Smooth muscle cell (in vitro differentiated cells): ENCODE results near the gene RPL32. TPM values are rescaled to one million over a fixed set of nuclear protein-coding genes. Genes with fewer than 3 reads are reported as not detected.
"Not testable (repeated sequence)": the region's sequence is repeated elsewhere in the genome, so short reads cannot be mapped to it uniquely, and the experiment has no call there.

ENCODE experiments used
- DNase-seq: peaks from one replicate; lab custom pipeline; 2025; ENCODE audit not compliant: unreplicated experiment; lab: John Stamatoyannopoulos, UW
- H2AFZ ChIP-seq: fragments of 200-600 bp; sonication (generic); 2 replicates; pipeline ENCODE4 v1.6.0; 2016; ENCODE audit warnings: antibody characterized with exemption, low read depth, mild to moderate bottlenecking
- H3F3A ChIP-seq: fragments of 200-600 bp; sonication (generic); 2 replicates; pipeline ENCODE4 v1.6.0; 2017; ENCODE audit warnings: antibody characterized with exemption, low read depth
- H3K27ac ChIP-seq: fragments of 200-600 bp; sonication (generic); 2 replicates; pipeline ENCODE4 v1.5.1; 2016; ENCODE audit warnings: low read depth, mild to moderate bottlenecking
- H3K27me3 ChIP-seq: fragments of 200-600 bp; sonication (generic); 2 replicates; pipeline ENCODE4 v1.6.1; 2016; ENCODE audit warnings: low read depth, mild to moderate bottlenecking
- H3K36me3 ChIP-seq: fragments of 200-600 bp; sonication (generic); 2 replicates; pipeline ENCODE4 v1.5.1; 2016; ENCODE audit warnings: low read depth
- H3K4me1 ChIP-seq: fragments of 200-600 bp; sonication (generic); 2 replicates; pipeline ENCODE4 v1.5.1; 2016; ENCODE audit warnings: low read depth
- H3K4me2 ChIP-seq: fragments of 200-600 bp; sonication (generic); 2 replicates; pipeline ENCODE4 v1.6.0; 2016; ENCODE audit warnings: mild to moderate bottlenecking
- H3K4me3 ChIP-seq: fragments of 200-600 bp; sonication (generic); 2 replicates; pipeline ENCODE4 v1.5.1; 2016; ENCODE audit warnings: mild to moderate bottlenecking
- H3K79me2 ChIP-seq: fragments of 200-600 bp; sonication (generic); 2 replicates; pipeline ENCODE4 v1.6.0; 2016; ENCODE audit warnings: low read depth, mild to moderate bottlenecking
- H3K9ac ChIP-seq: fragments of 200-600 bp; sonication (generic); 2 replicates; pipeline ENCODE4 v1.6.0; 2016; ENCODE audit warnings: low read depth
- H3K9me3 ChIP-seq: fragments of 200-600 bp; sonication (generic); replicated peaks from 2 replicates; pipeline ENCODE4 v1.5.1; 2016; ENCODE audit warnings: low read depth
- H4K20me1 ChIP-seq: fragments of 200-600 bp; sonication (generic); 2 replicates; pipeline ENCODE4 v1.6.0; 2016; ENCODE audit warnings: low read depth
- WGBS: methylation state at CpG from one replicate; pipeline ENCODE4 v1.1.7; 2016; ENCODE audit warnings: low lambda C conversion rate; 5-methylcytosine and 5-hydroxymethylcytosine counted together
- polyA plus RNA-seq: library from polyadenylated mRNA; unstranded; fragments of >200 nt; fragmentation: Nextera tagmentation; extraction: Ambion mirVana; gene quantifications from 2 replicates; pipeline ENCODE4 v1.2.1, GENCODE V29; 2016
- total RNA-seq: library from RNA; depleted of rRNA; stranded (reverse); fragments of >200 nt; gene quantifications from 2 replicates; pipeline ENCODE4 v1.2.3, GENCODE V29; 2014
- TF ChIP-seq, protein P1 (sequence below): fragments of 200-600 bp; sonication (generic); IDR thresholded peaks from 2 replicates; pipeline ENCODE4 v1.5.1; 2017; ENCODE audit warnings: borderline replicate concordance, mild to moderate bottlenecking, antibody characterized with exemption; ENCODE audit not compliant: insufficient read depth, poor library complexity, severe bottlenecking

RPL32 gene
- total and polyA plus RNA-seq, 2 experiments from 2014 or later: 744 to 1,486 TPM

DNA sequence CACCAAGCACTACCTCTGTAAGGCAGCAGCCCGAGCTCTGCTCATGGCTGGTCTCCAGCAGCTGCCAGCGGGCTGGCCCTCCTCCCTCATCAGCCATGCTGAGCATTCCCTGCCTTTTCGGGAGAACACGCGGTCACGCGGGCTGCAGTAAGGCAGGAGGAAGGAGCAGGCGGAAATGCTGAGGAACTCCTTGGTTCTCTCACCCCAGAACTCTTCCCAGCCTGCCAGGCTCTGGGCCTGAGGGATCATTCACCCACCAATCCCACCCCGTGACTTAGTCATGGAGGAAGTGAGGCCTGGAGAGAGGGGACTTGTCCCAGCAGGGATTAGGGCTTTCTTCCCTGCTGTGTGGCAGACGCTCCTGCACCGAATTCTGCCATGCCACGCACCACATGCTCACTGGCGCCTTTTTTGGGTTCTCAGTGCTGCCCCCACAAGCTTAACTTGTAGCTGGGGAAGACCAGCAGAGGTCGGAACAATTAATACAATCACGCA, 42.9 kb upstream of the RPL32 start:
- Histone ChIP-seq H3K9ac (no peak overlapping the region), H3K79me2 (no peaks in the 10 kb centered on the region), H3K4me1 (no peaks in the 10 kb centered on the region), H3F3A (no peaks in the 10 kb centered on the region), H3K27me3 (peaks cover 30% of the 10 kb centered on the region), H3K9me3 (no peaks in the 10 kb centered on the region), H3K27ac (no peak overlapping the region), H2AFZ (no peak overlapping the region), H3K4me2 (no peak overlapping the region), H3K4me3 (no peak overlapping the region), H4K20me1 (no peaks in the 10 kb centered on the region), H3K36me3 (no peaks in the 10 kb centered on the region)
- TF ChIP-seq, protein P1, sequence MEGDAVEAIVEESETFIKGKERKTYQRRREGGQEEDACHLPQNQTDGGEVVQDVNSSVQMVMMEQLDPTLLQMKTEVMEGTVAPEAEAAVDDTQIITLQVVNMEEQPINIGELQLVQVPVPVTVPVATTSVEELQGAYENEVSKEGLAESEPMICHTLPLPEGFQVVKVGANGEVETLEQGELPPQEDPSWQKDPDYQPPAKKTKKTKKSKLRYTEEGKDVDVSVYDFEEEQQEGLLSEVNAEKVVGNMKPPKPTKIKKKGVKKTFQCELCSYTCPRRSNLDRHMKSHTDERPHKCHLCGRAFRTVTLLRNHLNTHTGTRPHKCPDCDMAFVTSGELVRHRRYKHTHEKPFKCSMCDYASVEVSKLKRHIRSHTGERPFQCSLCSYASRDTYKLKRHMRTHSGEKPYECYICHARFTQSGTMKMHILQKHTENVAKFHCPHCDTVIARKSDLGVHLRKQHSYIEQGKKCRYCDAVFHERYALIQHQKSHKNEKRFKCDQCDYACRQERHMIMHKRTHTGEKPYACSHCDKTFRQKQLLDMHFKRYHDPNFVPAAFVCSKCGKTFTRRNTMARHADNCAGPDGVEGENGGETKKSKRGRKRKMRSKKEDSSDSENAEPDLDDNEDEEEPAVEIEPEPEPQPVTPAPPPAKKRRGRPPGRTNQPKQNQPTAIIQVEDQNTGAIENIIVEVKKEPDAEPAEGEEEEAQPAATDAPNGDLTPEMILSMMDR: no peak
- no peak for DNase-seq
- 73% methylated on average over 15 of the region's 15 CpGs for WGBS

DNA sequence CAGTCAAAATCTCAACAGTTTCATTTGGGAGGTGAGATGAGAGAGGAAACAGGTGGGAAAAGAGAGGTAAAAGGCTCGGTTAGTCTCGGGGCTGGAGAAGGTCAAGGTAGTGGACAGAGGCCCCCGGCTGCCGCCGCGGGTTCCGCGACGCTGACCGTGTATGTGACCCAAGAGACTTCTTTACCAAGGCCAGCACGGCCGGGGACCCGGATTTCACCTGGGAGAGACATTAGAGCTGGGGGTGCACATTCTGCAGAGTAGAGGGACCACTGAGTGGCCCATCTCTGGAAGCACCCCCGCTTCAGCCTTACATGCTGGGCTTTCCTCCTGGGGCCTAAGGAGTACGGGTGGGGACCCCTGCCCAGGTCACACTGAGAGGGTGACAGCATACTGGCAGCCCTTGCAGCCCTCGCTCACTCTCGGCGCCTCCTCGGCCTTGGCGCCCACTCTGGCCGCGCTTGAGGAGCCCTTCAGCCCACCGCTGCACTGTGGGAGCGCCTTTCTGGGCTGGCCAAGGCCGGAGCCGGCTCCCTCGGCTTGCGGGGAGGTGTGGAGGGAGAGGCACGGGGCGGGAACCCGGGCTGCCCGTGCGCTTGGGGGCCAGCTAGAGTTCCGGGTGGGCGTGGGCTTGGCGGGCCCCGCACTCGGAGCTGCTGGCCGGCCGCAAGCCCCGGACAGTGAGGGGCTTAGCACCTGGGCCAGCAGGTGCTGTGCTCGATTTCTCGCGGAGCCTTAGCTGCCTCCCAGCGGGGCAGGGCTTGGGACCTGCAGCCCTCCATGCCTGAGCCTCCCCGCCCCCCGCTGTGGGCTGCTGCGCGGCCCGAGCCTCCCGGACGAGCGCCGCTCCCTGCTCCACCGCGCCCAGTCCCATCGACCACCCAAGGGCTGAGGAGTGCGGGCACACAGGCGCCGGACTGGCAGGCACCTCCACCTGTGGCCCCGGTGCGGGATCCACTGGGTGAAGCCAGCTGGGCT, 41.3 kb upstream of the RPL32 start:
- Histone ChIP-seq H2AFZ (no peak overlapping the region), H3K9me3 (no peaks in the 10 kb centered on the region), H3K9ac (no peak overlapping the region), H3K4me3 (no peak overlapping the region), H4K20me1 (no peaks in the 10 kb centered on the region), H3K27ac (no peak overlapping the region), H3K4me2 (no peak overlapping the region), H3K79me2 (no peaks in the 10 kb centered on the region), H3K27me3 (peaks cover 15% of the 10 kb centered on the region), H3F3A (no peaks in the 10 kb centered on the region), H3K4me1 (no peaks in the 10 kb centered on the region), H3K36me3 (no peaks in the 10 kb centered on the region)
- WGBS: 97% methylated on average over 48 of the region's 62 CpGs
- DNase-seq: no peak
- TF ChIP-seq, protein P1: no peak

DNA sequence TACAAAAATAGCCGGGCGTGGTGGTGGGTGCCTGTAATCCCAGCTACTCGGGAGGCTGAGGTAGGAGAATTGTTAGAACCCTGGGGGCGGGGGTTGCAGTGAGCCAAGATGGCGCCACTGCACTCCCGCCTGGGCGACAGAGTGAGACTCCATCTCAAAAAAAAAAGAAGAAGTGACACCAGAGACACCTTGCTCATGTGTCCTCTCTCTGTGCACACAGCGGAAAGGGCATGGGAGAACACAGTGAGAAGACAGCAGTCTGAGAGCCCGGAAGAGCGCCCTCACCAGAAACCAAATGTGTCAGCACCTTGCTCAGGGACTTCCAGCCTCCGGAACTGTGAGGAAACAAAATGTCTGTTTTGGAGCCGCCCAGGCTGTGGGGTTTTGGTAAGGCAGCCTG, 40.5 kb upstream of the RPL32 start:
- not testable (repeated sequence) for H3K27me3 ChIP-seq, H3K9ac ChIP-seq
- WGBS: 93% methylated on average over 12 of the region's 12 CpGs

DNA sequence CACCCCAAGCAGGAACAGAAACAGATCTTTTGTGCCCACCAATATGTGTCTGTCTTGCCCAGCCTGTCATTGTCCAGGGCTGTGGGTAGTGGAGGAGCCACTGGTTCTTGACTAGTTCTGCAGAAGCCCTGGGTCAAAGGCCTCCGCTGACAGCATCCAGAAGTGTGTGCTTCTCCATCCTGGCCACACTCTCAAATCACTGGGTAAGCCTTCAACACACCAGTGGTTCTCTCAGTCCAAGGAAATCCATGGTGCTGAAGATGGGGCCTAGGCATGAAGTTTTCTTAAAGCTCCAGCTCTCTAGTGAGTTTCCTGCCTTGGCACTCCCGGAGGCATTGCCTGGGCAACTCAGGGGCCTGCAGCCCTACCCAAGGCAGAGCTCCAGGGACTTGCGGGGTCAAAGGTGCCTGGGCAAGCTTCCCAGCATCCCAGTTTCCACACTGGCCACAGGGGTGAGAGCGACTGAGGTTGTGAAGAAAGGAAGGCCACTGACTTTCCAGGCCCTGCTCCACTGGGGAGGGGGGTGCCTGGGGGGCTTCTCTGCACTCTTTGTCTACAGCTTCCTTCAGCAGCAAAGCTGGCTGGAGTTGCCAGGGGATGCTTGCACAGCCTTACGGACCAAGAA, 37.9 kb upstream of the RPL32 start:
- H3K4me1 ChIP-seq: peaks cover 4% of the 10 kb centered on the region
- H3F3A ChIP-seq: no peaks in the 10 kb centered on the region
- H3K4me2 ChIP-seq: no peak overlapping the region
- H3K4me3 ChIP-seq: no peak overlapping the region
- no peak overlapping the region for H3K27ac ChIP-seq
- DNase-seq: no peak
- H4K20me1 ChIP-seq: no peaks in the 10 kb centered on the region
- no peak overlapping the region for H3K9ac ChIP-seq
- 89% methylated on average over 5 of the region's 5 CpGs for WGBS
- no peaks in the 10 kb centered on the region for H3K9me3 ChIP-seq
- no peaks in the 10 kb centered on the region for H3K27me3 ChIP-seq
- no peaks in the 10 kb centered on the region for H3K79me2 ChIP-seq
- TF ChIP-seq, protein P1: no peak
- H3K36me3 ChIP-seq: no peaks in the 10 kb centered on the region
- H2AFZ ChIP-seq: no peak overlapping the region

More for the DNA sequence above, 40.5 kb upstream of the RPL32 start:
- not testable (repeated sequence) for DNase-seq, H3K36me3 ChIP-seq, H4K20me1 ChIP-seq, H3K4me2 ChIP-seq, H3F3A ChIP-seq, H3K4me1 ChIP-seq, H3K79me2 ChIP-seq, H2AFZ ChIP-seq, H3K27ac ChIP-seq, H3K4me3 ChIP-seq, H3K9me3 ChIP-seq

- not testable (repeated sequence) for H4K20me1 ChIP-seq, DNase-seq, H3K4me3 ChIP-seq, H3K79me2 ChIP-seq, H3K36me3 ChIP-seq, H3K9ac ChIP-seq, H3K9me3 ChIP-seq, H3K4me1 ChIP-seq, H3K4me2 ChIP-seq, H2AFZ ChIP-seq, H3K27me3 ChIP-seq, H3F3A ChIP-seq, H3K27ac ChIP-seq
- 49% methylated on average over 2 of the region's 2 CpGs for WGBS
Measured at GRCh38 chr3:12878758-12879157, 37.4 kb upstream of the RPL32 start.
